ENCODE results near the gene TMCO4.
A peak's percentile ranks its signal among the peaks of the same experiment; 100 is the strongest.

TMCO4 gene

DNA sequence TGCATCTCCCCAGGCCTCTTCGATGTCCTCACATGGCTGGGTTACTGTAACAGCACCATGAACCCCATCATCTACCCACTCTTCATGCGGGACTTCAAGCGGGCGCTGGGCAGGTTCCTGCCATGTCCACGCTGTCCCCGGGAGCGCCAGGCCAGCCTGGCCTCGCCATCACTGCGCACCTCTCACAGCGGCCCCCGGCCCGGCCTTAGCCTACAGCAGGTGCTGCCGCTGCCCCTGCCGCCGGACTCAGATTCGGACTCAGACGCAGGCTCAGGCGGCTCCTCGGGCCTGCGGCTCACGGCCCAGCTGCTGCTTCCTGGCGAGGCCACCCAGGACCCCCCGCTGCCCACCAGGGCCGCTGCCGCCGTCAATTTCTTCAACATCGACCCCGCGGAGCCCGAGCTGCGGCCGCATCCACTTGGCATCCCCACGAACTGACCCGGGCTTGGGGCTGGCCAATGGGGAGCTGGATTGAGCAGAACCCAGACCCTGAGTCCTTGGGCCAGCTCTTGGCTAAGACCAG, 120.7 kb downstream of the TMCO4 start:
- Histone ChIP-seq H3K4me3 (ENCODE audit: insufficient read depth, low read depth, low read length) (no peak overlapping the region), H3K27me3 (ENCODE audit: control insufficient read depth, insufficient read depth, low read length, poor library complexity, severe bottlenecking) (no peaks in the 10 kb centered on the region), H3K36me3 (ENCODE audit: control insufficient read depth, insufficient read depth, low read length) (no peaks in the 10 kb centered on the region), H3K9me3 (ENCODE audit: control insufficient read depth, low read length) (no peaks in the 10 kb centered on the region), H3K27ac (ENCODE audit: insufficient read depth, low read depth, low read length, poor library complexity, severe bottlenecking) (no peak overlapping the region), H3K4me1 (ENCODE audit: control insufficient read depth, insufficient read depth, low read length) (no peaks in the 10 kb centered on the region)
- 93 to 94% methylated on average over 34 of the region's 34 CpGs for WGBS, 2 experiments

DNA sequence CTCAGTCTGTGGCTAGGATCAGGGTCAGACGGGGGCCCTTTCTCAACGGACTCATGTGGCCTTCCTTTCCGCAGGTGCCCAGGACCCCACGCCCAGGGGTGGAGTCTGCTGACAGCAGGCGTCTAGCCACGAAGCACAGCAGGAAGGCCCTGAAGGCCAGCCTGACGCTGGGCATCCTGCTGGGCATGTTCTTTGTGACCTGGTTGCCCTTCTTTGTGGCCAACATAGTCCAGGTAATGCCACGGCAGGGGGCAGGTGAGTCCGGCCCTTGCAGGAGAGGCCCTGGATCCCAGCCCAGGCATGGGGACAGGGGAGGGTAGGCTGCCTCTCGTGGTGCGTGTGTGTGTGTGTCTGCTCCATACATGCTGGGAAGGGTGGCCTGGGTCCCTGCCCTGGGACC, 121.2 kb downstream of the TMCO4 start:
- no peaks in the 10 kb centered on the region for H3K9me3 ChIP-seq (ENCODE audit: control insufficient read depth, low read length)
- H3K4me1 ChIP-seq (ENCODE audit: control insufficient read depth, insufficient read depth, low read length) = no peaks in the 10 kb centered on the region
- no peak overlapping the region for H3K4me3 ChIP-seq (ENCODE audit: insufficient read depth, low read depth, low read length)
- H3K27ac ChIP-seq (ENCODE audit: insufficient read depth, low read depth, low read length, poor library complexity, severe bottlenecking) = no peak overlapping the region
- no peaks in the 10 kb centered on the region for H3K36me3 ChIP-seq (ENCODE audit: control insufficient read depth, insufficient read depth, low read length)
- H3K27me3 ChIP-seq (ENCODE audit: control insufficient read depth, insufficient read depth, low read length, poor library complexity, severe bottlenecking) = no peaks in the 10 kb centered on the region
- 77 to 79% methylated on average over 11 of the region's 11 CpGs for WGBS, 2 experiments

DNA sequence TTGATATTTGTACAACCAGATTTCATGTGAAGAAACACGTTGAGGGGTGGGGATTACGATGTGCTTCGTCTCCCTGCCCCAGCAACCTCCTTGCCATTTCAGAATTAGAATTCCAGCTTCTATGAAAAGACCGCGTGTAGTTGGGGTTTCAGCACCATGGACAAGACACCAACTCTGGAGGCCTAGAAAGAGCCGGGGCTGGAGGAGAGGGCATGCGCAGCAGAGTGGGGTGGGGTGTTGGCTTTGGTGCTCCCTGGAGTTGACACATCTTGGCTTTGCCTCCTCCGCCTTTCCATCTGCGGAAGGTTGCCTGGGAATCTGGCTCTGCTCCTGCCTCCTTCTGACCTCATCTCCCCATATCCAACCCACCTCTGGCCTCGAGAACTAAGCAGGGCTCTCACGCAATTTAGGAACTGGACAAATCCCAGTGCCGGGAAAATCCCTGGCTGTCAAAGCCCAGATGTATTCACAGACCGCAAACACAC, 123.2 kb downstream of the TMCO4 start:
- no peak overlapping the region for H3K4me3 ChIP-seq (ENCODE audit: insufficient read depth, low read depth, low read length)
- no peaks in the 10 kb centered on the region for H3K9me3 ChIP-seq (ENCODE audit: control insufficient read depth, low read length)
- 32 to 36% methylated on average over 13 of the region's 13 CpGs for WGBS, 2 experiments
- H3K4me1 ChIP-seq (ENCODE audit: control insufficient read depth, insufficient read depth, low read length) = no peaks in the 10 kb centered on the region
- H3K27ac ChIP-seq (ENCODE audit: insufficient read depth, low read depth, low read length, poor library complexity, severe bottlenecking) = no peak overlapping the region
- no peaks in the 10 kb centered on the region for H3K27me3 ChIP-seq (ENCODE audit: control insufficient read depth, insufficient read depth, low read length, poor library complexity, severe bottlenecking)
- no peaks in the 10 kb centered on the region for H3K36me3 ChIP-seq (ENCODE audit: control insufficient read depth, insufficient read depth, low read length)

DNA sequence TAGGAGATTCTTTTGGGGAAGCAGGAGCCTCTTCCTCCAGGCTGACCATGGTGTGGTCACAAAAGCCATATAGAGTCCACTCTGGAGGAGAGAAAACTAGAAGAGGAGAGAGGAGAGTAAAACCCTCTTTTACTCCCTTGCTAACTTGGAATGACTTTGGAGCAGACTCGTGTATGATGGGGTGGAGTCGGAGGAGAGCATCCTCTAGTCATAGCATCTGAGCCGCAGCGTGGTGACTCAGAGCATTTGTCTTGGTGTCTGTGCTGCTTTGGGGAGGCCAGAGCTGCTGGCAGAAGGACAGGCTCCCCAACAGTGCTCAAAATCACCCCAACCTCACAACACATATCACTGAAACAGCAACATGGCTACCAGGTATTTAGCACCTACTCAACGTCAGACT, 123.9 kb downstream of the TMCO4 start:
- WGBS, 2 experiments = 64 to 66% methylated on average over 5 of the region's 5 CpGs
- Histone ChIP-seq H3K4me3 (ENCODE audit: insufficient read depth, low read depth, low read length) (no peak overlapping the region), H3K27me3 (ENCODE audit: control insufficient read depth, insufficient read depth, low read length, poor library complexity, severe bottlenecking) (no peaks in the 10 kb centered on the region), H3K9me3 (ENCODE audit: control insufficient read depth, low read length) (no peaks in the 10 kb centered on the region), H3K4me1 (ENCODE audit: control insufficient read depth, insufficient read depth, low read length) (no peaks in the 10 kb centered on the region), H3K36me3 (ENCODE audit: control insufficient read depth, insufficient read depth, low read length) (no peaks in the 10 kb centered on the region), H3K27ac (ENCODE audit: insufficient read depth, low read depth, low read length, poor library complexity, severe bottlenecking) (no peak overlapping the region)

DNA sequence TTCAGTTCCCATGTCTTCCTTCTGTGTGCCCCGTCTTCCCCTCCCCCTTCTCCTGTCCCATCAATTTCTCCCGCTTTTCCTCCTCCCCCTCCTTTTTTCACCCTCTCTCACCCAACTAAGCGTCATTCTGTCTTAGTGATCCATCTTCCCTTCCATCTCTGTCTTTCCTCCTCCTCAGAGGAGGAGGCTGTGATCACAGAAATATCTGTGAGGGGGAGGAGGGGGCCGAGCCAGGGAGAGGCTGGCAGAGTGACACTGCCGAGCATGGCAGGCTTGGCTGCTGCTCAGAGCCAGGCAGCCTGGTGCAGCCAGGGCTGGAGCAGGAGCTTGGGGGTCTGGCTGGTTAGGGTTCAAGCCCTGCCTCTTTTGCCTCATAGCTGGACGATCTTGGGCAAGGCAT, 127.5 kb downstream of the TMCO4 start:
- H3K9me3 ChIP-seq (ENCODE audit: control insufficient read depth, low read length) = no peaks in the 10 kb centered on the region
- WGBS, 2 experiments = 77 to 80% methylated on average over 6 of the region's 6 CpGs
- no peaks in the 10 kb centered on the region for H3K4me1 ChIP-seq (ENCODE audit: control insufficient read depth, insufficient read depth, low read length)
- no peaks in the 10 kb centered on the region for H3K36me3 ChIP-seq (ENCODE audit: control insufficient read depth, insufficient read depth, low read length)
- H3K27me3 ChIP-seq (ENCODE audit: control insufficient read depth, insufficient read depth, low read length, poor library complexity, severe bottlenecking) = peaks cover 10% of the 10 kb centered on the region
- H3K27ac ChIP-seq (ENCODE audit: insufficient read depth, low read depth, low read length, poor library complexity, severe bottlenecking) = no peak overlapping the region
- no peak overlapping the region for H3K4me3 ChIP-seq (ENCODE audit: insufficient read depth, low read depth, low read length)

DNA sequence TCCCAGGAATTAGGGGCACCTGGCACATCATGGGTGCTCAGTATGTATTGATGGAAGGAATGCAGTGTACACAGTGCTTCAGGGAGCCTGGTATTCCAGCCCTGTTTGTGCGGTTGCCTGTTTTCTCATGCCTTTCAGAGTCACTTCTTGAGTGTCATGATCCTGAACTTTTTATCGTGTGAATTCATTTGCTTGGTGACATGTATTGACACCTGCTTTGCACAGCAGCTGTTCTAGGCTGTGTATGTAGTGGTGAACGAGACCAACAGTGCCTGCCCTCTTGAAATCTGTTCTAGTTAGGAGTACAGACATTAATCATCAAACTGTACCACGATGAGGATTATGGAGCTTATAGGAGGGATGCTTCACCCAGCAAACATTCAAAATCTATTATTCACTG, 128.9 kb downstream of the TMCO4 start:
- Histone ChIP-seq H3K9me3 (ENCODE audit: control insufficient read depth, low read length) (no peaks in the 10 kb centered on the region), H3K4me1 (ENCODE audit: control insufficient read depth, insufficient read depth, low read length) (no peaks in the 10 kb centered on the region), H3K27me3 (ENCODE audit: control insufficient read depth, insufficient read depth, low read length, poor library complexity, severe bottlenecking) (peaks cover 25% of the 10 kb centered on the region), H3K27ac (ENCODE audit: insufficient read depth, low read depth, low read length, poor library complexity, severe bottlenecking) (no peak overlapping the region), H3K4me3 (ENCODE audit: insufficient read depth, low read depth, low read length) (no peak overlapping the region), H3K36me3 (ENCODE audit: control insufficient read depth, insufficient read depth, low read length) (no peaks in the 10 kb centered on the region)
- WGBS, 2 experiments = 88 to 89% methylated on average over 4 of the region's 4 CpGs

DNA sequence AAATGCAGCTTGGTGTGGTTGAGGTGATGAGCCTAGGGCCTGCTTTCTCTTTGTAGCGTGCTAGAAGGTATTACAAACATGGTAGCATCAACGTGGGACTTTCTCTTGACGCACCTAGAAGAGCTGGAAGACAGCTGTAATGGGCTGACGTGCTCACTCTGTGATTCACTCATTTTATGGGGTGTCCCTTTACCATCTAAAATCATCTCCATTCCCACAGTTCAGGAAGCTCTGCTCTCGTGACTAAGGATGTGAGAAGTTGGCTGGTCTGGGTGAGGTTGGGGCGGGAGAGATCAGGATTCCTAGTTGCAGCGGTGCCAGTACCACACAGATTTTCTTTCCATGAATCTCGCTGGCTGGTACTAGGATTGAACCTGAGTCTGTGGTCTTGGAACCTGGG, 130.8 kb downstream of the TMCO4 start:
- Histone ChIP-seq H3K4me3 (ENCODE audit: insufficient read depth, low read depth, low read length) (no peak overlapping the region), H3K4me1 (ENCODE audit: control insufficient read depth, insufficient read depth, low read length) (no peaks in the 10 kb centered on the region), H3K27ac (ENCODE audit: insufficient read depth, low read depth, low read length, poor library complexity, severe bottlenecking) (no peak overlapping the region), H3K36me3 (ENCODE audit: control insufficient read depth, insufficient read depth, low read length) (no peaks in the 10 kb centered on the region), H3K9me3 (ENCODE audit: control insufficient read depth, low read length) (no peaks in the 10 kb centered on the region), H3K27me3 (ENCODE audit: control insufficient read depth, insufficient read depth, low read length, poor library complexity, severe bottlenecking) (peaks cover 44% of the 10 kb centered on the region)
- 82 to 83% methylated on average over 8 of the region's 8 CpGs for WGBS, 2 experiments

DNA sequence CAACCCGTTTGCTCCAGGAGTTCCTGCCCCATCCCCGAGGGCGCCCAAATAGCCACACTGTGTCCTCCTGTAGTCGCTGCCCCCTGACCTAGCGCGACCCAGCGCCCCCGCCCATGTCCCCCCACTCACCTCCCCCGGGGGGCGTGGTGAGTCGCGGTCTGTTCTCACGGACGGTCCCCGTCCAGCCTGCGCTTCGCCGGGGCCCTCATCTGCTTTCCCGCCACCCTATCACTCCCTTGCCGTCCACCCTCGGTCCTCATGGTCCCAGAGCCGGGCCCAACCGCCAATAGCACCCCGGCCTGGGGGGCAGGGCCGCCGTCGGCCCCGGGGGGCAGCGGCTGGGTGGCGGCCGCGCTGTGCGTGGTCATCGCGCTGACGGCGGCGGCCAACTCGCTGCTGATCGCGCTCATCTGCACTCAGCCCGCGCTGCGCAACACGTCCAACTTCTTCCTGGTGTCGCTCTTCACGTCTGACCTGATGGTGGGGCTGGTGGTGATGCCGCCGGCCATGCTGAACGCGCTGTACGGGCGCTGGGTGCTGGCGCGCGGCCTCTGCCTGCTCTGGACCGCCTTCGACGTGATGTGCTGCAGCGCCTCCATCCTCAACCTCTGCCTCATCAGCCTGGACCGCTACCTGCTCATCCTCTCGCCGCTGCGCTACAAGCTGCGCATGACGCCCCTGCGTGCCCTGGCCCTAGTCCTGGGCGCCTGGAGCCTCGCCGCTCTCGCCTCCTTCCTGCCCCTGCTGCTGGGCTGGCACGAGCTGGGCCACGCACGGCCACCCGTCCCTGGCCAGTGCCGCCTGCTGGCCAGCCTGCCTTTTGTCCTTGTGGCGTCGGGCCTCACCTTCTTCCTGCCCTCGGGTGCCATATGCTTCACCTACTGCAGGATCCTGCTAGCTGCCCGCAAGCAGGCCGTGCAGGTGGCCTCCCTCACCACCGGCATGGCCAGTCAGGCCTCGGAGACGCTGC, 133.9 kb downstream of the TMCO4 start:
- no peaks in the 10 kb centered on the region for H3K36me3 ChIP-seq (ENCODE audit: control insufficient read depth, insufficient read depth, low read length)
- 29 to 32% methylated on average over 84 of the region's 84 CpGs for WGBS, 2 experiments
- H3K4me1 ChIP-seq (ENCODE audit: control insufficient read depth, insufficient read depth, low read length) = no peaks in the 10 kb centered on the region
- H3K4me3 ChIP-seq (ENCODE audit: insufficient read depth, low read depth, low read length) = peak overlapping the region; percentile 0
- H3K27ac ChIP-seq (ENCODE audit: insufficient read depth, low read depth, low read length, poor library complexity, severe bottlenecking) = no peak overlapping the region
- no peaks in the 10 kb centered on the region for H3K9me3 ChIP-seq (ENCODE audit: control insufficient read depth, low read length)
- peaks cover 64% of the 10 kb centered on the region for H3K27me3 ChIP-seq (ENCODE audit: control insufficient read depth, insufficient read depth, low read length, poor library complexity, severe bottlenecking)

DNA sequence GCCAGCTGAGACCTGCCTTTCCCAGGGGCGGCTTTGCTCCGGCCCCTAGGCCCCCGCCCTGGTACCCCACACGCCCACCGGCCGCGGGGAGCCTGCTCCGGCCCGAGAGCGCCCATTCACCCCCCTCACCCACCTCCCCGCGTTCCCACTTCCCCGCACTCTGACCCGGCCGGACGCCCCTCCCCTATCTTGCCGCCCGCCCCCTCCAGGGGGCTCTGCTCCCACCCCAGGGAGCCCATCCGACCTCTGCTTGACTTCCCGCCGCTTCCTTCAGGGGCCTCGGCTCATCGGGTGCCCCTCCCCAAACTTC, 134.6 kb downstream of the TMCO4 start:
- H3K4me3 ChIP-seq (ENCODE audit: insufficient read depth, low read depth, low read length) = peak overlapping the region; percentile 32
- no peaks in the 10 kb centered on the region for H3K9me3 ChIP-seq (ENCODE audit: control insufficient read depth, low read length)
- no peak overlapping the region for H3K27ac ChIP-seq (ENCODE audit: insufficient read depth, low read depth, low read length, poor library complexity, severe bottlenecking)
- 3% methylated on average over 23 of the region's 23 CpGs for WGBS, 2 experiments
- peaks cover 68% of the 10 kb centered on the region for H3K27me3 ChIP-seq (ENCODE audit: control insufficient read depth, insufficient read depth, low read length, poor library complexity, severe bottlenecking)
- H3K4me1 ChIP-seq (ENCODE audit: control insufficient read depth, insufficient read depth, low read length) = no peaks in the 10 kb centered on the region
- no peaks in the 10 kb centered on the region for H3K36me3 ChIP-seq (ENCODE audit: control insufficient read depth, insufficient read depth, low read length)

DNA sequence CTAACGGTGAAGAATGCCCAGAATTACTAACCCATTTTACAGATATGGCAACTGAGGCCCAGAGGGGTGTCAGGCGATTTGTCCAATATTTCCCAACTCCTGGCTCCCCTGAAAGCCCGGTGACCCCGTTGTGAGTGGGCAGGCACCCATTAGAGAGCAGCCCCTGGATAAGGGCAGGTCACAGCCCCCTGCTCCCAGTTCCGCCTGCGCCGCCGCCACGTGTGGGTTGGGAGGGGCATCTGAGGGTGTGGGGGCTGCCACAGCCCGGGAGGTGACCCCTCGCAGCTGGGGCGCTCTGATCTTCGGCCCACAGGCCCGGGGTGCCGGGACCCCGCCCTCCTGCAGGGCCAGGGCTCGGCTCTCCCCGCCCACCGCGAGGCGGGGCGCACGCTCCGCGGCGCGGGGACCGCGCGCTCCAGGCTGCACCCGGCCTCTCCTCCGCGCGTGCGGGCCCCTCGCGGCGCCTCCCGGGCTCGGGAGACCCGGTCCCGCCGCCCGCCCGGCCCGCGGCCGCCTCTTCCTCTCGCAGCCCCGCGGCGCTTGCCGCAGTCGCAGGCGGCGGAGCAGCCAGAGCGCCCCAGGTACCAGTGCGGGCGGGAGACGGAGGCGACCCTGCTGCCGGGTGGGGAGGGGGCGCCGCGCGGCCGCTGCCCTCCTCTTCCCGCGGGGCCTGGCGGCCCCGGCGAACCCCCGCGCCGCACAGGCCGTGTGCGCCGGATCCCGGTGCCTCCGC, 135.1 kb downstream of the TMCO4 start, which contains the start of gene HTR6:
TSS of gene HTR6 (plus strand) at position 423 of the 733 bp plus-strand sequence. CDS start 879 bp downstream, outside the sequence.
- 5 to 6% methylated on average over 80 of the region's 80 CpGs for WGBS, 2 experiments
- peak within 1 kb of the TSS; percentile 32 for H3K4me3 ChIP-seq (ENCODE audit: insufficient read depth, low read depth, low read length)
- H3K27ac ChIP-seq (ENCODE audit: insufficient read depth, low read depth, low read length, poor library complexity, severe bottlenecking) = no peak within 1 kb of the TSS
- H3K9me3 ChIP-seq (ENCODE audit: control insufficient read depth, low read length) = no peaks in the 10 kb centered on the region
- peaks cover 68% of the 10 kb centered on the region for H3K27me3 ChIP-seq (ENCODE audit: control insufficient read depth, insufficient read depth, low read length, poor library complexity, severe bottlenecking)
- no peaks in the 10 kb centered on the region for H3K4me1 ChIP-seq (ENCODE audit: control insufficient read depth, insufficient read depth, low read length)
- H3K36me3 ChIP-seq (ENCODE audit: control insufficient read depth, insufficient read depth, low read length) = no peaks in the 10 kb centered on the region
